SK-N-SH (cell line): ENCODE measurements around the gene SLC7A8. TPM values are rescaled to one million over a fixed set of nuclear protein-coding genes. Genes with fewer than 3 reads are reported as not detected.

Source experiments
- CTCF ChIA-PET: fragments of 300-600, 350-600 bp; formaldehyde crosslinking; extraction: SDS; loops from one replicate; lab custom pipeline; 2021; lab: Yijun Ruan, JAX
- POLR2A ChIA-PET: fragments of 350-600 bp; sonication (Branson Sonifier 250); formaldehyde crosslinking; extraction: SDS; loops from one replicate; lab custom pipeline; 2020; ENCODE audit warnings: antibody characterized with exemption, inconsistent platforms; lab: Yijun Ruan, JAX
- DNase-seq: peaks from one replicate; pipeline ENCODE4 v3.0.0; 2012
- H2AFZ ChIP-seq: fragments of 200-600 bp; sonication (generic); 2 replicates; pipeline ENCODE4 v1.8.1; 2016; ENCODE audit warnings: antibody characterized with exemption, mild to moderate bottlenecking, low read depth
- H3F3A ChIP-seq: fragments of 200-600 bp; sonication (generic); replicated peaks from 2 replicates; pipeline ENCODE3; 2016; ENCODE audit warnings: antibody characterized with exemption, mild to moderate bottlenecking; ENCODE audit not compliant: insufficient read depth
- H3K27ac ChIP-seq, 2 experiments: fragments of 200-500 bp in 1 of 2; fragments of 200-600 bp in 1 of 2; sonication (Bioruptor generic) in 1 of 2; sonication (generic), shearing (Covaris generic) in 1 of 2; 2 replicates each; pipeline versions ENCODE4 v1.5.1 to v1.6.1; 2014 to 2016; ENCODE audit warnings: low read depth in 2 of 2, inconsistent platforms in 1 of 2, low read length in 1 of 2, mild to moderate bottlenecking in 1 of 2, mixed read lengths in 1 of 2
- H3K27me3 ChIP-seq: fragments of 200-600 bp; sonication (generic), shearing (Covaris generic); 2 replicates; pipeline ENCODE4 v1.6.1; 2016; ENCODE audit warnings: mixed run types; ENCODE audit not compliant: insufficient read depth
- H3K36me3 ChIP-seq, 2 experiments: fragments of 200-500 bp in 1 of 2; fragments of 200-600 bp in 1 of 2; sonication (Bioruptor generic) in 1 of 2; sonication (generic) in 1 of 2; replicated peaks in 1 of 2; 2 replicates each; pipeline versions ENCODE3 to v1.5.1; 2014 to 2016; ENCODE audit warnings: low read length in 1 of 2, mild to moderate bottlenecking in 1 of 2; ENCODE audit not compliant: insufficient read depth in 2 of 2, control insufficient read depth in 1 of 2
- H3K4me1 ChIP-seq, 2 experiments: fragments of 200-500 bp in 1 of 2; fragments of 200-600 bp in 1 of 2; sonication (Bioruptor generic) in 1 of 2; sonication (generic), shearing (Covaris generic) in 1 of 2; 2 replicates each; pipeline versions ENCODE4 v1.5.1 to v1.6.1; 2014 to 2016; ENCODE audit warnings: low read depth in 1 of 2, low read length in 1 of 2, mixed run types in 1 of 2; ENCODE audit not compliant: insufficient read depth in 2 of 2, control insufficient read depth in 1 of 2
- H3K4me2 ChIP-seq: fragments of 200-600 bp; sonication (generic), shearing (Covaris generic); 2 replicates; pipeline ENCODE4 v1.6.1; 2017; ENCODE audit warnings: mixed run types
- H3K4me3 ChIP-seq, 2 experiments: fragments of 200-500 bp in 1 of 2; fragments of 200-600 bp in 1 of 2; sonication (Bioruptor generic) in 1 of 2; sonication (generic), shearing (Covaris generic) in 1 of 2; 2 replicates each; pipeline versions ENCODE4 v1.5.1 to v1.8.1; 2014 to 2016; ENCODE audit warnings: low read depth in 2 of 2, inconsistent platforms in 1 of 2, low read length in 1 of 2, mild to moderate bottlenecking in 1 of 2, mixed read lengths in 1 of 2, moderate library complexity in 1 of 2
- H3K79me2 ChIP-seq: fragments of 200-600 bp; sonication (generic); 2 replicates; pipeline ENCODE4 v1.8.1; 2017; ENCODE audit warnings: mild to moderate bottlenecking; ENCODE audit not compliant: insufficient read depth
- H3K9ac ChIP-seq: fragments of 200-600 bp; sonication (generic); 2 replicates; pipeline ENCODE4 v1.6.1; 2017; ENCODE audit warnings: mixed run types
- H3K9me2 ChIP-seq: fragments of 200-600 bp; sonication (generic); 2 replicates; pipeline ENCODE4 v1.6.1; 2017; ENCODE audit warnings: mixed run types
- H3K9me3 ChIP-seq: fragments of 200-600 bp; sonication (generic); 2 replicates; pipeline ENCODE4 v1.6.1; 2017; ENCODE audit warnings: mixed run types, mild to moderate bottlenecking, moderate library complexity
- H4K20me1 ChIP-seq: fragments of 200-600 bp; sonication (generic); 2 replicates; pipeline ENCODE4 v1.6.1; 2017; ENCODE audit warnings: mild to moderate bottlenecking, mixed run types; ENCODE audit not compliant: insufficient read depth
- ELF1 ChIP-seq: IDR thresholded peaks from 2 replicates; pipeline ENCODE4 v1.4.0; 2012
- EZH2phosphoT487 ChIP-seq: fragments of 200-600 bp; sonication (generic); IDR thresholded peaks from 2 replicates; pipeline ENCODE4 v1.6.1; 2017; ENCODE audit warnings: low read depth, mixed run types, mild to moderate bottlenecking, antibody characterized with exemption, moderate library complexity, borderline replicate concordance
- FOSL2 ChIP-seq: IDR thresholded peaks from 2 replicates; pipeline ENCODE4 v1.4.0; 2012; ENCODE audit warnings: low read depth, mild to moderate bottlenecking, moderate library complexity, borderline replicate concordance
- FOXJ3 ChIP-seq: sonication (generic); formaldehyde crosslinking; IDR thresholded peaks from 2 replicates; pipeline ENCODE4 v1.5.1; 2020; ENCODE audit warnings: mild to moderate bottlenecking, missing genetic modification reagents
- GABPA ChIP-seq: IDR thresholded peaks from 2 replicates; pipeline ENCODE4 v1.4.0; 2012; ENCODE audit warnings: low read depth, mild to moderate bottlenecking
- MEF2A ChIP-seq: IDR thresholded peaks from 2 replicates; pipeline ENCODE4 v1.4.0; 2012; ENCODE audit warnings: low read depth, borderline replicate concordance
- RAD21 ChIP-seq: IDR thresholded peaks from 2 replicates; pipeline ENCODE4 v1.6.1; 2012; ENCODE audit warnings: mild to moderate bottlenecking, low read length
- RFX5 ChIP-seq: IDR thresholded peaks from 2 replicates; pipeline ENCODE4 v1.6.1; 2012; ENCODE audit warnings: mild to moderate bottlenecking, improper control_type of control experiment, low read length
- TCF12 ChIP-seq: IDR thresholded peaks from 2 replicates; pipeline ENCODE4 v1.4.0; 2012
- TEAD4 ChIP-seq: IDR thresholded peaks from 2 replicates; pipeline ENCODE4 v1.4.0; 2012; ENCODE audit warnings: mild to moderate bottlenecking, borderline replicate concordance; ENCODE audit not compliant: insufficient read depth
- WGBS: methylation state at CpG from one replicate; pipeline ENCODE4 v1.1.6; 2017; ENCODE audit warnings: low lambda C conversion rate; 5-methylcytosine and 5-hydroxymethylcytosine counted together
- polyA plus RNA-seq, 3 experiments: library from polyadenylated mRNA; depleted of rRNA; stranded (reverse); fragments of >200 nt; gene quantifications; 2 replicates each; pipeline ENCODE4 v1.2.3, GENCODE V29; 2012
- TF ChIP-seq, protein P1 (sequence below): fragments of 150-350 bp; IDR thresholded peaks from 2 replicates; pipeline ENCODE4 v1.6.1; 2017; ENCODE audit warnings: antibody characterized with exemption, low read length, low read depth, borderline replicate concordance
- TF ChIP-seq, protein P2 (sequence below): IDR thresholded peaks from 2 replicates; pipeline ENCODE4 v1.4.0; 2012; ENCODE audit warnings: low read depth

The SLC7A8 gene
- polyA plus RNA-seq, 1 of the 3 experiments (the other 2 are of a cell fraction): 1.4 TPM

DNA sequence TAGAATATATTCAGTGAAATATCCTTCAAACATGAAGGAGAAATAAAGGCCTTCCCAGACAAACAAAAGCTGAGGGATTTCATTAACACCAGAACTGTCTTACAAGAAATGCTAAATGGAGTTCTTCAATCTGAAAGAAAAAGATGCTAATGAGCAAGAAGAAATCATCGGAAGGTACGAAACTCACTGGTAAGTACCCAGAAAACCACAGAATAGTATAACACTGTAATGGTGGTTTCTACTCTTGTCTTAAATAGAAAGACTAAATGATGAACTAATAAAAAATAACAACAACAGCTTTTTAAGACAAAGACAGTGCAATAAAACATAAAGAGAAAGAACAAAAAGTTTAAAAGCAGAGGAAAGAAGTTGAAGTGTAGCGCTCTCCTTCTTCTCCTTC lies 35.6 kb upstream of the SLC7A8 start:
- no peaks in the 10 kb centered on the region for H3F3A ChIP-seq
- peaks cover 6% of the 10 kb centered on the region; the same call in 1 of the 2 replicates for H3K9me3 ChIP-seq
- H4K20me1 ChIP-seq: no peaks in the 10 kb centered on the region
- no peak overlapping the region for H3K27ac ChIP-seq
- no peak for TF ChIP-seq EZH2phosphoT487
- TF ChIP-seq TCF12: no peak
- TF ChIP-seq TEAD4: no peak
- TF ChIP-seq RFX5: no peak
- TF ChIP-seq GABPA: no peak
- no peak for TF ChIP-seq ELF1
- no peaks in the 10 kb centered on the region for H3K36me3 ChIP-seq
- no peak overlapping the region for H3K9ac ChIP-seq
- no peak overlapping the region for H3K4me3 ChIP-seq
- ChIA-PET POLR2A (interaction anchor here (0.6 kb wide), 1 partner anchor 124 kb away, joined by 3 read pairs; the partner anchor contains the start of genes ACIN1 and C14orf119), CTCF (interaction anchor here (1.8 kb wide), 1 partner anchor 99 kb away, joined by 4 read pairs; no protein-coding TSS in a partner anchor)
- 52% methylated on average over 3 of the region's 3 CpGs for WGBS
- H3K79me2 ChIP-seq: no peaks in the 10 kb centered on the region
- peaks cover 56% of the 10 kb centered on the region for H3K27me3 ChIP-seq
- H3K4me1 ChIP-seq: no peaks in the 10 kb centered on the region
- H2AFZ ChIP-seq: no peak overlapping the region
- no peak for DNase-seq
- H3K4me2 ChIP-seq: no peak overlapping the region
- H3K9me2 ChIP-seq: no peaks in the 10 kb centered on the region

DNA sequence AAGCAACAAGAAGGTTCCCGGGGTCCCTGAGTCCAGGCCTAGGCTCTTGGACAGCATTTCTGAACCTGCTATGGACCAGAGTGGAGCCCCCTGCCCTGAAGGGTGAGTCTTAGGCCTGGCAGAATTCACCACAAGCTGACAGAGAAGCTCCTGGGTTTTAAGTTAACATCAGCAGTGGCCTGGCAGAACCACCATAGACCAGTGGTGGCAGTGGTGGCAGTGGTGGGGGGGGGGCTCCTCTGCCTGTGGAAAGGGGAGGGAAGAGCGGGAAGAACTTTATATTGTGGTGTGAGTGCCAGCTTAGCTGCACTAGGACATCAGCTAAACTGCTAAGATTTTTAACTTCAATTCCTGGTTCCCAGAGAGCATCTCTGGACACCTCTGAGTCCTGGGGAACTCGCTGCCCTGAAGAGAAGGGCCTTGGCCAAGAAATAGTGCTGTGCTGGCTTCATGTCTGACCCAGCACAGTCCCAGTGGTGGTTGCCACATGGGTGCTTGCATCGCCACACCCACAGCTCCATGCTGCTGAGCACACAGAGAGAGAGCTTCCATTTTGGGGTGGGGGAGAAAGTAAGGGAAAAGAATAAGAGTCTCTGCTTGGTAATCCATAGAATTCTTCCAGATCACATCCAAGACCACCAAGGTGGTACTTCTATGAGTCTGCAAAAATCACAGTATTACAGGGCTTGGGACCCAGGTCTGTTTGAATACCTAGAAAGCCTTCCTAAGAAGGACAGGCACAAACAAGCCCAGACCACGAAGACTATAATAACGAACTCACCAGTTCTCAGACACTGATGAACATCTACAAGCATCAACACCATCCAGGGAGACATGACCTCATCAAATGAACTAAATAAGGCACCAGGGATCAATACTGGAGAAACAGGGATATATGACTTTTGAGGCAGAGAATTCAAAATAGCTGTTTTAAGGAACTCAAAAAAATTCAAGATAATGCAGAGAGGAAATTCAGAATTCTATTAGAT lies 33.9 kb upstream of the SLC7A8 start:
- POLR2A ChIA-PET: no interaction called here
- H4K20me1 ChIP-seq: no peaks in the 10 kb centered on the region
- no peaks in the 10 kb centered on the region for H3K36me3 ChIP-seq
- H3K9me3 ChIP-seq: peaks cover 6% of the 10 kb centered on the region; the same call in 1 of the 2 replicates
- H3K27ac ChIP-seq: no peak overlapping the region
- 17% methylated on average over 6 of the region's 6 CpGs for WGBS
- TF ChIP-seq, protein P1, sequence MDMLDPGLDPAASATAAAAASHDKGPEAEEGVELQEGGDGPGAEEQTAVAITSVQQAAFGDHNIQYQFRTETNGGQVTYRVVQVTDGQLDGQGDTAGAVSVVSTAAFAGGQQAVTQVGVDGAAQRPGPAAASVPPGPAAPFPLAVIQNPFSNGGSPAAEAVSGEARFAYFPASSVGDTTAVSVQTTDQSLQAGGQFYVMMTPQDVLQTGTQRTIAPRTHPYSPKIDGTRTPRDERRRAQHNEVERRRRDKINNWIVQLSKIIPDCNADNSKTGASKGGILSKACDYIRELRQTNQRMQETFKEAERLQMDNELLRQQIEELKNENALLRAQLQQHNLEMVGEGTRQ: no peak
- TF ChIP-seq RAD21: no peak
- TF ChIP-seq FOSL2: no peak
- TF ChIP-seq FOXJ3 (CRISPR knock-in tag): no peak
- TF ChIP-seq TEAD4: no peak
- no peak for TF ChIP-seq MEF2A
- TF ChIP-seq, protein P2, sequence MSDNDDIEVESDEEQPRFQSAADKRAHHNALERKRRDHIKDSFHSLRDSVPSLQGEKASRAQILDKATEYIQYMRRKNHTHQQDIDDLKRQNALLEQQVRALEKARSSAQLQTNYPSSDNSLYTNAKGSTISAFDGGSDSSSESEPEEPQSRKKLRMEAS: no peak
- TF ChIP-seq, all 33 proteins: peak for 0
- no peak overlapping the region for H2AFZ ChIP-seq
- no peaks in the 10 kb centered on the region for H3K79me2 ChIP-seq
- H3K4me3 ChIP-seq: no peak overlapping the region
- CTCF ChIA-PET: interaction anchor here (0.7 to 1.8 kb wide), 4 partner anchors 9 to 97 kb away, joined by 3 to 4 read pairs (median 4); no protein-coding TSS in a partner anchor
- H3F3A ChIP-seq: no peaks in the 10 kb centered on the region
- H3K4me1 ChIP-seq: no peaks in the 10 kb centered on the region
- peaks cover 53% of the 10 kb centered on the region for H3K27me3 ChIP-seq
- no peak overlapping the region for H3K4me2 ChIP-seq
- DNase-seq: no peak
- H3K9ac ChIP-seq: no peak overlapping the region
- H3K9me2 ChIP-seq: no peaks in the 10 kb centered on the region
